T-helper 2 cell treated with Interferon-gamma antibody and Interleukin-4, amounts not matched to agents 100 ng/mL and 5 ng/mL, for 36 hours (primary cell): ENCODE results near the gene CNP. TPM values are rescaled to one million over a fixed set of nuclear protein-coding genes. Genes with fewer than 3 reads are reported as not detected.

ENCODE experiments used
- intact Hi-C: fragments of 100-400 bp; cut with micrococcal nuclease; formaldehyde crosslinking; loops from one replicate; pipeline ENCODE4 v1.15.1; 2023
- total RNA-seq: library from RNA; stranded (reverse); gene quantifications from 2 replicates; pipeline ENCODE4 v1.2.3, GENCODE V29; 2022

CNP gene
- total RNA-seq, 1 donor from 2014 or later: 80.6 TPM

DNA sequence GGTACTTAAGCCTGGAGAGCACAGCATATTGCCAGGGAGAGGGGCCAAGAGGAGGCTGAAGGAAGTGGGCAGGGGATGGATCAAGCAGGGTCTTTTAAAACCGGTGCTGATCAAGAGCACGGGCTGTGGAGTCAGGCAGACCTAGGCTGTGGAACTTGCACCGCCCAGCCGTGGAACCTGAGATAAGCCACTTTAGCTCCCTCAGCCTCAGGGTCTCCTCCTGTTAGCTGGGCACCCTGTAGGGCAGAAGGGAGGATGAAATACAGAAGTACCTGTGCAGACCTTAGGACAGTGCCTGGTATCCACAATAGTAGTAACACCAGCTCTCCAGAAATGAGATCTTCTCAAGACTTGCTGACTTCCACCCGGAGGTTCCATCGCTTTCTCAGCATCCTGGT is 26.9 kb upstream of the CNP start:
- intact Hi-C loops: no loop called here

DNA sequence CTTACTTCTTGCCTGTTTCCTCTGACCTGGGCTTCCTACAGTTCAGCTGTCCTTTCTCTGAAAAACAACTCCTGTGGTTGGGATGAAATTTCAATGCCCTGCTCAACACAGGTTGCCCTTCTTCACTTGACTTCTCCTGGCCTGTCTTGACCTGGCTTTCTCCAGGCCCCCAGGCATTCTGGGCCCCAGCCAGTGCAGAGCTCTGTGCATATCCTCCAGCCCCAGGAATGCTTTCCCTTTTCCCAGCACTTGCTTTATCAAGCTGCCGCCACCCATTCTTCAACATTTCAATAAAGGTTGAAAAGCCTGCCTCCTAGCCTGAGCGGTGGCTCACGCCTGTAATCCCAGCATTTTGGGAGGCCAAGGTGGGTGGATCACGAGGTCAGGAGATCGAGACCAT is 25.4 kb upstream of the CNP start:
- intact Hi-C loops: no loop called here

DNA sequence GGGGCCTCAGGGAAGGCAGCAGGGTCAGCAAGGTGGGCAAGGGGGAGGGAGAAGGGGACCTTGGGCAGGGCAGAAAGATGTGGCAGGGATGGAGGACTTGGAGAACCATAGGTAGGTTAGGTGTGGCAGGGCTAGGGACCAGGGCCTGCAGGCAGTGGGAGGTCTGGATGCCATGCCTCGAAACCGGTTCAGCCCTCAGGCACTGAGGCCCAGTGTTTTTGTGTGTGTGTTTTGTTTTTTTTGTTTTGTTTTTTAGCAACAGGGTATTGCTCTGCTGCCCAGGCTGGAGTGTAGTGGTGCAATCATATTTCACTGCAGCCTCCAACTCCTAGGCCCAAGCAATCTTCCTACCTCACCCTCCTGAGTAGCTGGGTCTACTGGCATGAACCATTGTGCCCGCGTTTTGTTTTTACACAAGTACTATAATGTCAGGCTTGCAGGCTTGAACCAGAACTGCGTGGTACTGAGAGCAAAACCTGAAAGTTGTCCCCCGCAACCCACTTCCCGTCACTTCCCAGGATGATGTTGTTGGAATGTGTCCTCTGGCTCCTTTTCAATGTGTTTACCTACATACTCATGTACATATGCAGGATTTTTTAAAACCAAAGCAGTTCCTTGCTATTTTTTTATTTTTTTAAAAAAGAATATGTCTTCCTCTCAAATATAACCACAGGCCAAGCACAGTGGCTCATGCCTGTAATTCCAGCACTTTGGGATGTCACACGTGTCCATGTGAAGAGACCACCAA is 23.8 kb upstream of the CNP start:
- intact Hi-C loops: no loop called here

DNA sequence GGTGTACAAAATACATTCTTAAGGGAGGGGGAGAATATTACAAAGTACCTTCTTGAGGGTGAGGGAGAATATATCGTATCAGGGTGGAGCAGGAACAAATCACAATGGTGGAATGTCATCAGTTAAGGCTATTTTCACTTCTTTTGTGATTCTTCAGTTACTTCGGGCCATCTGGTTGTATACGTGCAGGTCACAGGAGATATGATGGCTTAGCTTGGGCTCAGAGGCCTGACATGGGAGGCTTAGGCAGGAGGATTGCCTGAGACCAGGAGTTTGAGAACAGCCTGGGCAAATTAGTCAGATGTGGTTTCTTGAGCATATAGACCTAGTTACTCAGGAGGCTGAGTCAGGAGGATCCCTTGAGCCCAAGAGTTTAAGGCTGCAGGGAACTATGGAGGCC is 23.1 kb upstream of the CNP start:
- intact Hi-C loops: no loop called here

DNA sequence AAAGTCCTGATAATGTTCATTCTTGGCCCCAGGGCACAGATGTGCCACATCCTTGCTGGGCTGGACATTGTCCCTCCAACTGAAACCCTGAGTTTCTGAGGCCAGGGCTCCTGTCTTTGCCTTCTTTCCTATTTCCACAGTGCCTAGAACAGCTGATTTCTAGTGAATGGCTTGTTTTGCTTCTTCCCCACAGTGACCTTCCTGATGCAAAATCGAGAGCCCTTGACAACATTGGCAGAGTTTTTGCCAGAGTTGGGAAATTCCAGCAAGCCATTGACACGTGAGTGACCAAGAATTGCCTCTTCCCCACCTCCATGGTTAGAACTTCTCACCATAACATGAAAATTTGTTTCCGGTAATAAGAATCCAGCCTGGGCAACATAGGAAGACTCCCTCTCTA is 21.7 kb upstream of the CNP start:
- intact Hi-C loops: no loop called here

DNA sequence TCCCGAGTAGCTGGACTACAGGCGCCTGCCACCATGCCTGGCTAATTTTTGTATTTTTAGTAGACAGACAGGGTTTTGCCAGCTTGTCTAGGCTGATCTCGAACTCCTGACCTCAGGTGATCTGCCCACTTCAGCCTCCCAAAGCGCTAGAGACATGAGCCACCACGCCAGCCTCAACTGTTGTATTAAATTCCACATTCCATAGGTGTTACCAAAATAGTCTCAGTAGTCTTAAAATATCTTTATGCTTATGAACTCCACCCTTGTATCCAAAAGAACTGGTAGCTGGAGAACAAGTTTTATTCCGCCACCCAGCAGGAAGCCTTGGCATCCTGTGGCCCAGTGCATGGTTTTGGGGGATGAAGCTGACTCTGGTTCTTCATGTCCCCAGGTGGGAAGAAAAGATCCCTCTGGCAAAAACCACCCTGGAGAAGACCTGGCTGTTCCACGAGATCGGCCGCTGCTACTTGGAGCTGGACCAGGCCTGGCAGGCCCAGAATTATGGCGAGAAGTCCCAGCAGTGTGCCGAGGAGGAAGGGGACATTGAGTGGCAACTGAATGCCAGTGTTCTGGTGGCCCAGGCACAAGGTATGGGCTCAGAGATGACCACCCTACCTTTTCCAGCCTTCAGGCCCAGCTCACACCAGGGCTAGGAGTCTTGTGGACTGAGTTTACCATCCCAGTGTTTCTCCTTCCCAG is 17.7 kb upstream of the CNP start:
- intact Hi-C loops: no loop called here

DNA sequence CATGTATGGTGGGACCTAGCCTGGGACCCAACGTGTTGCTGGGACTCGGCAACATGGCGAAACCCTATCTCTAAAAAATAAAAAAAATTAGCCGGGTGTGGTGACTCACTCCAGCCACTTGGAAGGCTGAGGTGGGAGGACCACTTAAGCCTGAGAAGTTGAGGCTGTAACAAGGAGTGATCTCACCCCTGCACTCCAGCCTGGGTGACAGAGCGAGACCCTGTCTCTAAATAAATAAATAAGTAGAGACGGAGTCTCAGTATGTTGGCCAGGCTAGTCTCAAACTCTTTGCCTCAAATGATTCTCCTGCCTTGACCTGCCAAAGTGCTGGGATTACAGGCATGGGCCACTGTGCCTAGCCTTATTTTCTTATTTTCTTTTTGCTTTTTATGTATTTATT is 10.1 kb upstream of the CNP start:
- intact Hi-C loops: no loop called here

DNA sequence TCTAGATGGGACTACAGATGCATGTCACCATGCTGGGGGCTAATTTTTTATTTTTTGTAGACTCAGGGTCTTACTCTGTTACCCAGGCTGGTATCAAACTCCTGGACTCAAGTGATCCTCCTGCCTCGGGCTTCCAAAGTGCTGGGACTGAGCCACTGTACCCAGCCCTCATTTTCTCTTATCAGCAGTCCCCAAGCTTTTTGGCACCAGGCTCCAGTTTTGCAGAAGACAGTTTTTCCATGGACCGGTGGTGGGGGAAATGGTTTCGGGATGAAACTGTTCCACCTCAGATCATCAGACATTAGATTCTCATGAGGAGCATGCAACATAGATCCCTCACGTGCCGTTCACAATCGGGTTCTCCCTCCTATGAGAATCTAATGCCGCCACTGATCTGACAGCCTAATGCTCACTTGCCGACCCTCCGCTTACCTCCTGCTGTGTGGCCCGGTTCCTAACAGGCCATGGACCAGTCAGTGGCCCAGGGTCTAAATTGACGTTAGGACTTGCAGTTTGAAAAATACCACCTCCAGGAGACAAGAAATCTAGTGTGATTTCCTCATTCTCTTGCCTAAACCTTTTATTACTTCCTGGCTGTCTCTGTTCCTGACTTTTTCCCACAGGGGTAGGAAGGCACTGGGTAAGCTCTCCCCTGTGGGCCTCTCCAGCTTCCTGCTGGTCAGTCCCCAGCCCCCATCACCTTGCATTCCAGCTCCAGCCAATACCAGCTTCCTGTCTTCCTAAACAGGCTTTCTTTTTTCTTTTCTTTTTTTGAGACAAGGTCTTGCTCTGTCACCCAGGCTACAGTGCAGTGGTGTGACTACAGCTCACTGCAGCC is 9.3 kb upstream of the CNP start:
- intact Hi-C loops: no loop called here

DNA sequence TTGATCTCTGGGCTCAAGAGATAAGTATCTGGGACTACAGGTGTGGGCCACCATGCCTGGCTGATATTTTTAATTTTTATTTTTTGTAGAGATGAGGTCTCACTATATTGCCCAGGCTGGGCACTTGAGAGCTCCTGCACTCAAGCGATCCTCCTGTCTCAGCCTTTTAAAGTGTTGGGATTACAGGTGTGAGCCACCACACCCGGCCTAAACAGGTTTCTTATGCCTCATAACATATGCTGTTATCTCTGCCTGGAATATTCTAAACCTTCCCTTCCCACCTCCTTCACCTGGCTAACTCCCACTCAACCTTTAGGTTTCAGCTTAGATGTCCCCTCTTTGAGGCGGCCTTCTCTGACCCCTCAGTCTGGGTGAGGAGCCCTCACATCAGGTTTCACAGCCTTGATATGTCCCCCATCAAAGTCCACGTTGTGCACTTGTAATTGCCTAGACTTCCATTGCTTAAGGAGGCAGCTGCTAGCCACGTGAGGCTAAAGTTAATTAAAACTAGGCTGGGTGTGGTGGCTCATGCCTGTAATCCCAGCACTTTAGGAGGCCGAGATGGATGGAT is 8.6 kb upstream of the CNP start:
- intact Hi-C loops: no loop called here

DNA sequence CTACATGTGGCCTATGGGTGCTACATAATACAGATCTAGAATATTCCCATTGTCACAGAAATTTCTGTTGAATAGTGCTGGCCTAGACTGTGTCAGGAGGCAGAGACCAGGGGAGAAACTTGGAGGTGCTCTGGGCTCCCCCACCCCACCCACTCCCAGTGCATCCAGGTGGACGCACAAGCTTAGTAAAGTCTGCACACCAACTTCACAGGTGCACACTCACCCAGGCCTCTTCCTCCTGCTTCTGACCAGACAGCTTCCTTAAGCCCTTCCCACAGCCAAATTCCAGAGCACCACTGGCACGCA is 7.6 kb upstream of the CNP start:
- intact Hi-C loops: no loop called here

DNA sequence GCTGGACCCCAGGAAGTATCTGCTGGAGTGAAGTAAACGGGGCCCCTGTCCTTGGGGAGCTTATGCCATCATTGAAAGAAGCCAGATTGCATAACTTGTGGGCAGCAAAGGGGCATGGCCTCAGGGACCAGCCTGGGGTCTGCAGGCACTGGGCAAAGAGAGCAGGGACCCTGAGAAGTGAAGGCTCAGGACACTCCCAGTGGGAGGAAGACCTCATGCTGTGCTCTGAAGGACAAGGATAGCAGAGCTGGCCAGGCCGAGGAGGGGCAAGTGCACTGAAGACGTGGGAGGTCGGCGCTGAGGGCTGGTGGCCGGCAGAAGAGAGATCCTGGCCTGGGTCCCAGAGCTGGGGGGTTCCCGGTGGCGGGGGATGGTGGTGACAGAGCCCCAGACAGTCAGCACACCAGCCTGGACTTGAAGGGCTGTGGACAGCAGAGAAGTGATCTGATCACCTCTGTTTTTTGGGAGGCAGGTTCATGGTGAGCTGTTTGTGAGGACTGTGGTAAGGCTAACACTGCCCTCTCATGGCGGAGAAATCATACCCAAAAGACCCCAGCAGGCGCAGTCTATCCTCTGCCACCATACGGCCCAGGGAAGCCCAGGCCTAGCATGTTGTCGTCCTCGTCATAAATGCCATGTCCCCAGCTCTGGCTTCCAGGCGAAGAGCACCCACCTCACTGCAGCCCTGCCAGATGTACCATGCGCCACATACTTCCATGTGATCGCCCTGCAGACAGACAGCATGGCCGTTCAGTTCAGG is 7.1 kb upstream of the CNP start:
- intact Hi-C loops: loop anchor here (5.0 kb wide), 1 partner anchor 222 kb away; no protein-coding TSS in a partner anchor

DNA sequence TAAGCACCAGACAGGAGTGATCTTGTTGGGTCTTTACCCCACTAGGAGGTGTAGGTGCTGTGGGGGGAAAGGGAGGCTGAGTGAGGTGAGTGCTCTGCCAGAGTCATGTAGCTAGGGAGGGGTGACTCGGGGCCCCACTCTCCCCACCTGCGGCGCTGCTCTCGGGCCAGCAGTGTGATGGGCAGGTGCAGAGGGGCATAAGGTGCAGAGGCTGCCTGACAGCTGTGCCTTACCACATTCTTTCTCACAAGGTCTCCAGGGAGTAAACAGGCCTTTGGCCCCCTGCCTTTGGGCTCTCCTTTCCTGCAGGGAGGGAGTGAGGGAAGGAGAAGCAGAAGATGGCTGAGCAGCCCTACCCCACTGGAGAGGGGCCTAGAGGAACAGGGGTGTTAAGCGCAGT is 4.5 kb upstream of the CNP start:
- intact Hi-C loops: loop anchor here (5.0 kb wide), 1 partner anchor 225 kb away; no protein-coding TSS in a partner anchor

DNA sequence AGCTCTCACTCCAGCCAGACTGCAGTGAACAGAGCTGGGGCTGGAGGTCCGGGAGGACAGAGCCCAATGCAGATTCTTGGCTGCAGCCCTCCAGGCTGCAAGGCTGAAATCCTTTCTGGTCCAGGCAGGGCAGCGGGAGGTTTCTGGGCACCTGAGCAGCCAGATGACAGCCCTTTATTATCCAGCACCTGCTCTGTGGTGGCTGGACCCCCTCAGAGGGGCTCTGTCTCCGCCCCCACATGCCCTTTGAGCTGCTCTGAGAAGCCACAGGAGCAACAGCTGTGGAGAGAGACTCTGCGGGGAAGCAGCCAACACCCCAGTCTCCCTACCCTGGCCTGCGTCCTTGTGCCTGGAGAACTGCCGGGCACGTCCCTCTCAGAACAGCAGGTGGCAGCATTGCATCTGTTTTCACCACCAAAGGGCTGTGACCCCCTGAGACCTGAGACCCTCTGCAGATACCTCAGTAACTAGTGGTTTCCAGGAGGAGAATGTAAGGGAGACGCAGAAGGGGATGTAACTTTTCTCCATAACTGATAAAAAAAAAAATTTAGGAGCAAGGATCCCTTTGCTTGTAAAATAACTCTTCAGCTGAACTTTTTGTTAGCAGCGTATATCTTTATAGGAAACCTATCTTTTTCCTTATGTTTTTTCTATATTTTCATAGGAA is 3.7 kb upstream of the CNP start:
- intact Hi-C loops: loop anchor here (5.0 kb wide), 1 partner anchor 226 kb away; no protein-coding TSS in a partner anchor

DNA sequence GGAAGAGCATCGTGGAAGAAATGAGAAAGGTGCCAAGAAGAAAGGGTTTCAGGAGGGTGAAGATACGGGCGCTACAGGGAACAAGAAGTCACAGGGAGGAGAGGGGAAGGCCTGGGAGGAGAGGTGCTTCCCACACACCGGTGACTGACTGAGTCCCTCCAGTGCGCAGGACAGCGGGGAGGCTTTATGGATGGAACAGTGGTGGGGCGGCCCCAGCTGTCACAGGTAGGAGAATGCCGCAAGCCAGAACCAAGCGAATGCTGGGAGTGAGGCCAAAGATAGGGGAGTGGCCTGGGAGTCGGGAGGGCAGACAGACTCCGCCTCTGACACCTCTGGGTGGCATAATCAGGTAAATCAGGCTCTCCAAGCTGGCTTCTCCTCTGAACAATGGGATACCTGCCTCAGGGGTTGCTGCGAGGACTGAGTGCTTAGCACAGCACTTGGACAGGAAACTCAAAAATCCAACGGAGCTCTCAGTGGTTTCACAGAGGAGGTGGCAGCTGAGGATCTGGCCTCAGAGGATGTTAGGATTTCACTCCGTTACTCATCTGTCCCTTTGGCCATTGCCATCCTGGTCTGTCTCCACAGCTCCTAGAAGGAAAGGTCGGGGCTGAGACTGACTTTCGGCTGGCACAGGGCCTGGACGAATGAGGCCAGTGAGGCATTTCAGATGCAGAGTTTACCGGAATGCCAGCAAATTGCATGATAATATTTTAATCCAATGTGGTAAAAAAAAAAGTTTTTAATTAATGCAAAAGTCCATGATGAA is 717 bp upstream of the CNP start:
- intact Hi-C loops: loop anchor here (1.0 to 2.0 kb wide), 5 partner anchors 47 to 189 kb away; partner anchors contain the start of genes DHX58, DNAJC7 and KLHL11

DNA sequence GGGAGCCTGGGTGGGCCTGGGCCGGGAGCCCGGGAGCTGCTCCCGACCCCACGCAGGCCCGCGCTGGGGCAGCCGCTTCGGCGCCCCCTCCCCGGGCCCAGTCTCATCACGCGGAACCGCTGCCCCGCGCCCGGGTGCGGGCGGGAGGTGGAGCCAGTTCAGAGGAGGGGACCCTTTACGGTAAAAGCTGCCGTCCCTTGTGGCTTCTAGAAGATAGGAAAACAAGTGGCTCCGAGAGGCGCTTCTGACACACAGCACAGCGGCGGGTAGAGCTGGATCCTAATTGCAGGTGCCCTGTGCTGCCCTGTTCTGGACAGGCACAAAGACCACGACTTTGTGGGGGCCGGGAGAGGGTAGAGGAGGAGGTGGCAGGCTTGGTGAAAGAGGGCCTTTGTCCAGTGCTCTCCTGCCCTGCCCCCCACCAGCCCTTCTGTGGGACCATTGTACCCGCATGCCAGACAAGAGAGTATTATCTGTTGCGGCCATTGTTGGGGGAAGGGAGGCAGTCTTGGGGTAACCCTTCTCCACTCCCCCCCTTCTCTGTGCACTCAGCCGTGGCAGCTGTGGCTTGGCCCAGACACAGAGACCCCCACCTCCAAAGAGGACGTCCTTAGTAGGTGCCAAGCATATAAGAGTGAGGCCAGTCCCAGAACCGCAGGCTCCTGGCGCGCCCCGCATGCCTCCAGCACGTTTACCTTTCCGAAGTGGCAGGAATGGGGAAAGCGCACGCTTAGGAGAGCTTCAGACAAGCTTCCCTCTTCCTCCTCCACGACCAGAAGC is 736 bp downstream of the CNP start:
- intact Hi-C loops: loop anchor here (2.0 kb wide), 2 partner anchors 49 to 145 kb away; partner anchors contain the start of genes DHX58 and DNAJC7

DNA sequence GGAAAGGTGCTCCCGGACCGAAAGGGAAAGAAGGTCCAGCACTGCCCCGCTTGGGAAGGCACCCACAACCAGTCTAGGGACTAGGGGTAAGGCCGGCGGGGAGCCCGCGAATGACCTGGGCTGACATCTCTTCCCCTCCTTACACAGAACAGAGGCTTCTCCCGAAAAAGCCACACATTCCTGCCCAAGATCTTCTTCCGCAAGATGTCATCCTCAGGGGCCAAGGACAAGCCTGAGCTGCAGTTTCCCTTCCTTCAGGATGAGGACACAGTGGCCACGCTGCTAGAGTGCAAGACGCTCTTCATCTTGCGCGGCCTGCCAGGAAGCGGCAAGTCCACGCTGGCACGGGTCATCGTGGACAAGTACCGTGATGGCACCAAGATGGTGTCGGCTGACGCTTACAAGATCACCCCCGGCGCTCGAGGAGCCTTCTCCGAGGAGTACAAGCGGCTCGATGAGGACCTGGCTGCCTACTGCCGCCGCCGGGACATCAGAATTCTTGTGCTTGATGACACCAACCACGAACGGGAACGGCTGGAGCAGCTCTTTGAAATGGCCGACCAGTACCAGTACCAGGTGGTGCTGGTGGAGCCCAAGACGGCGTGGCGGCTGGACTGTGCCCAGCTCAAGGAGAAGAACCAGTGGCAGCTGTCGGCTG is 1.5 kb downstream of the CNP start:
- intact Hi-C loops: loop anchor here (2.0 kb wide), 2 partner anchors 49 to 145 kb away; partner anchors contain the start of genes DHX58 and DNAJC7

DNA sequence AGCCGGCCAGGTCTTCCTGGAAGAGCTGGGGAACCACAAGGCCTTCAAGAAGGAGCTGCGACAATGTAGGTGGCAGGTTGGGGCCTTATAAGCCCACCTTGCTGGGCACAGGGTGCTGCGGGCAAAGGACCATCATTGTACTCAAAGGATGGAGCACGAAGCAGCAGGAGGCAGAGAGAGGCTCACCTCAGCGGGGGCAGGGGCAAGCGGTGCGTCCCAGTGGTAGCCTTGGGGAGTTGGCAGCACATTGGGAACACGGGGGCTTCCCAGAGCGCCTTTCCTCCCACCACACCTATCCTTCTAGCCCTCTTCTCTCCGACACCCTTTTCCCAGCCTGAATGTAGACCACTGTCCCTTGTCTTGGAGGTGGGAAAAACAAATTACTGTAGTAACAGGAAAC is 2.1 kb downstream of the CNP start:
- intact Hi-C loops: no loop called here

DNA sequence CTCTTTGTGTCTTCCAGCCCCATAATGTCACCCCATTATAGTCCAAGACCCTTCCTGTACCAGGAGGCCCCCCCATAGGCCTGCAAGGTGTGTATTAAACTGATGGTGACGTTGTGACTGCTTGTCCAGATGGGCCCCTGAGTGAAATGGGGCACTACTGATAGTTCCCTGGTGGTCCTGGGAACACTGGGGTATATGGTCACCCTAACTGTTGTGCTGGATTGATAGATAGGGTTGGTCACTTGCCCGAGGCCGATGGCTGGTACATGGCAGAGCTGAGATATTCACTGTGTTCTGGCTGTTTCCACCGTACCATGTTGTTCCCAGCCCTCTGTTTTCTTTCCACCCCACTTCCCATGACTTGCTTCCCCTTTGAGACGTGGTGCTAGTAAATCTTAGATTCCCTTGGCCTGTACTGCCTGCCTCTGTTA is 4.3 kb downstream of the CNP start:
- intact Hi-C loops: no loop called here
